Gastroesophageal sphincter (tissue), 3 donors: ENCODE data around the gene LMO2.

Source experiments
- EP300 ChIP-seq: sonication (generic); formaldehyde crosslinking; IDR thresholded peaks from one replicate; pipeline ENCODE4 v1.6.1; 2017; ENCODE audit warnings: antibody characterized with exemption, mild to moderate bottlenecking
- TF ChIP-seq, protein P1 (sequence below), 4 experiments: fragments of 200-600 bp in 2 of 4; fragments of 450-650 bp in 2 of 4; sonication (generic) in 1 of 4; IDR thresholded peaks; one replicate each; pipeline ENCODE4 v1.5.1; 2017 to 2019; ENCODE audit warnings: antibody characterized with exemption in 4 of 4, mild to moderate bottlenecking in 2 of 4, moderate library complexity in 2 of 4

DNA sequence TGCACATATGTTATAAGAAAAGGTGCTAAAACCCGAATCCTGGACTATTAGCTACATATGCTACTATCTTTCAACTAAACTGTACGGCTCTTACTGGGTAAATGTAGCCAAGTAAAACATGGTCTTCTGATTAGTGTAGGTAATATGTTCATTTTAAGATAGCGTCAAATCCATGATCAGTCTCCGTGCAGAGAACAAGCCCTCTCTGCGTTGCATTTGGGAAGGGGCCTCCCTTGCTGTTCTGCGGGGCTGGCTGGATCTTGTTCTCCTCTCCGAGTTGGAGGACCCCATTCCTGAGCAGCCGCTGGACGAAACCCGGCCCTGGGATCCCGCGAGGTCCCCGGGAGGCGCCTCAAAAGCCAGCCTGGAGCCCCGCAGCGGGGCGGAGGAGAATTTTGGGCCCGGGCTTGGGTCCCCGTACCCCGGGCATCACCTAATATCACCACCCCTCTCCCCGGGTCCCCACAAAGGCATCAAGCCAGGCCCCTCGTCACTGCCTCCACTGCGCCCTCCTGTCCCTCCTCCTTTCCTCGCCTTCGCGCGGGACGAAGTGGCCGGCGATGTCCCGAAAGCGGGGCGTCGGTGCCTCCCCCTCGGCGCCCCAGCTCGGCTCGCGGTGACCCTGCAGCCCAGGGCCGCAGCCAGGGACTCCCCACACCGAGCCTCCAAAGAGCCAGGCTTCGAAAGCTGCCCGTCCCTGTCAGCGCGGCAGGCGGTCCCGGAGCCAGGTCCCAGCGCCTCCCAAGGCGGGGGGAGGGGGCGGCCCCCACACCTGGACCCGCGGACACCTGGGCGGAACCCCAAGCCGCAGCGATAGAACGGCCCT is 63.1 kb downstream of the LMO2 start:
- TF ChIP-seq, protein P1, sequence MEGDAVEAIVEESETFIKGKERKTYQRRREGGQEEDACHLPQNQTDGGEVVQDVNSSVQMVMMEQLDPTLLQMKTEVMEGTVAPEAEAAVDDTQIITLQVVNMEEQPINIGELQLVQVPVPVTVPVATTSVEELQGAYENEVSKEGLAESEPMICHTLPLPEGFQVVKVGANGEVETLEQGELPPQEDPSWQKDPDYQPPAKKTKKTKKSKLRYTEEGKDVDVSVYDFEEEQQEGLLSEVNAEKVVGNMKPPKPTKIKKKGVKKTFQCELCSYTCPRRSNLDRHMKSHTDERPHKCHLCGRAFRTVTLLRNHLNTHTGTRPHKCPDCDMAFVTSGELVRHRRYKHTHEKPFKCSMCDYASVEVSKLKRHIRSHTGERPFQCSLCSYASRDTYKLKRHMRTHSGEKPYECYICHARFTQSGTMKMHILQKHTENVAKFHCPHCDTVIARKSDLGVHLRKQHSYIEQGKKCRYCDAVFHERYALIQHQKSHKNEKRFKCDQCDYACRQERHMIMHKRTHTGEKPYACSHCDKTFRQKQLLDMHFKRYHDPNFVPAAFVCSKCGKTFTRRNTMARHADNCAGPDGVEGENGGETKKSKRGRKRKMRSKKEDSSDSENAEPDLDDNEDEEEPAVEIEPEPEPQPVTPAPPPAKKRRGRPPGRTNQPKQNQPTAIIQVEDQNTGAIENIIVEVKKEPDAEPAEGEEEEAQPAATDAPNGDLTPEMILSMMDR (IDR thresholded peaks at IDR 0.05), result no peak
- no peak for TF ChIP-seq EP300
